Thyroid gland (tissue), 4 donors: ENCODE measurements around the gene TMEM59L.

ENCODE experiments used
- CTCF ChIP-seq, 6 experiments: fragments of 200-600 bp in 3 of 6; fragments of 450-650 bp in 3 of 6; sonication (generic) in 3 of 6; IDR thresholded peaks; one replicate each; pipeline ENCODE4 v1.5.1; 2016 to 2019; ENCODE audit warnings: antibody characterized with exemption in 6 of 6, mild to moderate bottlenecking in 2 of 6, inconsistent platforms in 1 of 6, moderate library complexity in 1 of 6
- POLR2A ChIP-seq, 2 donors: fragments of 450-650 bp; IDR thresholded peaks; one replicate each; pipeline ENCODE4 v1.6.1; 2017; ENCODE audit warnings: antibody characterized with exemption in 2 of 2, mild to moderate bottlenecking in 2 of 2, moderate library complexity in 1 of 2

GRCh38 chr19:18645035-18645511, 32.4 kb downstream of the TMEM59L start:
- TF ChIP-seq CTCF (IDR thresholded peaks at IDR 0.05) (no peak), POLR2A (IDR thresholded peaks at IDR 0.05) (no peak)
